OCI-LY3 (cell line): ENCODE measurements around the gene RENBP.
"Not testable (repeated sequence)": the region's sequence is repeated elsewhere in the genome, so short reads cannot be mapped to it uniquely, and the experiment has no call there.

ENCODE experiments used
- CTCF ChIP-seq: fragments of 200-600, 300-600 bp; sonication (generic); IDR thresholded peaks from 2 replicates; pipeline ENCODE4 v1.5.1; 2014; ENCODE audit warnings: antibody characterized with exemption, low read length, low read depth
- EZH2phosphoT487 ChIP-seq: fragments of 200-600 bp; shearing (Covaris generic); IDR thresholded peaks from 2 replicates; pipeline ENCODE4 v1.6.1; 2018; ENCODE audit warnings: antibody characterized with exemption, mixed run types, low read depth

DNA sequence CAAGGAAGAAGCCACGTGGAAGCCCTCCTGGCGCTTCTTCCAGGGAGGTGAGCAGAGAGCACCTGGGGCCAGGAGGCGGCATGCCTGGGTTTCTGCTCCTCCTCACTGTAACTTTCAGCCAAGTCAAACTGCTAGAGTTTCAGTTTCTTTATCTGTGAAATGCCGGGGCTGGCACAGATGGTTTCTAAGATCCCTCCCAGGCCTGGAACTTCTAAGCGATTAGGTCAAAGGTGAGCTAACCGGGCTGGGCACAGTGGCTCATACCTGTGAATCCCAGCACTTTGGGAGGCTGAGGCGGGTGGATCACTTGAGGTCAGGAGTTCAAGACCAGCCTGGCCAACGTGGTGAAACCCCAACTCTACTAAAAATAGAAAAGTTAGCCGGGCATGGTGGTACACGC is 36.0 kb upstream of the RENBP start:
- not testable (repeated sequence) for TF ChIP-seq EZH2phosphoT487, CTCF
